Measurements from ENCODE around the gene ASCC3.

GRCh38 chr6:100459592-100460184 is 421.4 kb downstream of the ASCC3 start:
- TF ChIP-seq SPI1 (IDR thresholded peaks at IDR 0.05; ENCODE audit: low read depth, low read length) (no peak), POLR2AphosphoS5 (IDR thresholded peaks at IDR 0.05; ENCODE audit: low read depth, low read length) (no peak), POLR2A (IDR thresholded peaks at IDR 0.05; ENCODE audit: low read depth, low read length) (no peak), POU2F2 (IDR thresholded peaks at IDR 0.05; ENCODE audit: low read depth, low read length) (no peak), PAX5 (IDR thresholded peaks at IDR 0.05; ENCODE audit: insufficient read depth, low read length, severe bottlenecking) (no peak), TAF1 (IDR thresholded peaks at IDR 0.05; ENCODE audit: low read depth, low read length) (no peak)

Measured in GM12891 (cell line).